Stimulated activated naive CD4-positive, alpha-beta T cell treated with Interleukin-2 at 50 U/mL for 16 hours (primary cell): ENCODE data around the gene MX1.
"Not testable (repeated sequence)": the region's sequence is repeated elsewhere in the genome, so short reads cannot be mapped to it uniquely, and the experiment has no call there.

Source experiments
- DNase-seq: peaks from one replicate; lab custom pipeline; 2025; lab: John Stamatoyannopoulos, UW

The MX1 gene

GRCh38 chr21:41407541-41408460 is 18.2 kb upstream of the MX1 start:
- no peak for DNase-seq

GRCh38 chr21:41410361-41410760 is 15.7 kb upstream of the MX1 start:
- DNase-seq, result no peak

DNA sequence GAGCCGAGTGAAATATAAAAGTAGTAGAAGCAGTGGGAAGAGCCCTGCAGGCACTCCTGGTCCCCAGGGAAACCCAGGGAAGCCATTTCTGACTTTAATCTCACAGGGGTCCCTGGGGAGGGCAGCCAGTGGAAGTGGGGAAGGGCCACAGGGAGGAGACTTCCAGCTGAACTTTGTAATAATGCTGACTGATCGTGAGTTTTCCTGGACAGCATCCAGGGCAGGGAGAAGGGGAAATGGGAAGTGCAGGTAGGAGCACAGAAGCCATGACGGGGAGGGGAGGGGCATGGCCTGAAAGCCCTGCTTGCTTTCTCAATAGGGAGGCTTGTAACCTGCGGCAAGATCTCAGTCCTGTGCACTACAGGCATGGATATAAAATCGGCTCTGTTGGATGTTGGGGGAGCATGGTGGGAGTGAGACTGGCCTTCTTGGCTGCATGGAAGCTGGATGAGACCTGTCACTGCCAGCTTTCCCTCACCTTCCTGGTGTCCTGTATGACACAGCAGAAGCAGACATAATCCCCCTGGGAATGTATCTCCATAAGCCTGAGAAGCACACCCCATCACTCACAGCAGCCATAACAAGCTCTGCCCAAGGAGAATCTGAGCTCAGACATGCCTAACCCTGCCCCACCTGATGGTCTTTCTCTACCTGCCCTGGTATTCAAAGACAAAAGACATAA is 15.1 kb upstream of the MX1 start:
- no peak for DNase-seq

- DNase-seq, result no peak
Observed at GRCh38 chr21:41411449-41412089, 14.5 kb upstream of the MX1 start.

DNA sequence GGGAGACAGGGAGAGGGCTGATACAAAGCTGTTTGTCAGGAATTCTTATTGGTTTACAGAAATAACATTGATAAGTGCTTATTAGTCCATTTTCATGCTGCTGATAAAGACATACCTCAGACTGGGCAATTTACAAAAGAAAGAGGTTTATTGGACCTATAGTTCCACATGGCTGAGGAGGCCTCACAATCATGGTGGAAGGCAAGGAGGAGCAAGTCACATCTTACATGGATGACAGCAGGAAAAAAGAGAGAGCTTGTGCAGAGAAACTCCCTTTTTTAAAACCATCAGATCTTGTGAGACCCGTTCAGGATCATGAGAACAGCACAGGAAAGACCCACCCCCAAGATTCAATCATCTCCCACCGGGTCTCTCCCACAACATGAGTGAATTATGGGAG is 8.5 kb upstream of the MX1 start:
- not testable (repeated sequence) for DNase-seq

DNA sequence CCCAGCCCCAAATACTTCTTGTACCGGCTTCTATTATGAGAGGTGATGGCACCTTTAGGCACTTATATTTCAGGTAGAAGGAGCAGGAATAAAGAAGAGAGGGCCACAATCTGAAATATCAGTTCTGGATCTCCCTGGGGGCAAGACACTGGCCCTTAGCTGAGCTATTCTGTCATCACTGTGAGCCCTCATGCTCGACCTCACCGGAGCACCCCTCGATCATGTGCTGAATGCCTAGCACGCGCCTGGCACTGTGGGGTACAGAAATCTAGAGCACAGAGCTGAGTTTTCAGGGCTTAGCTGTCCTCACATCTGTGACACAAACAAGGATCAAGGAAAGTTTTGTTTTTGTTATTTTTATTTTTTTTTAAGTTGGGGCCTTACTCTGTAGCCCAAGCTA is 7.6 kb upstream of the MX1 start:
- DNase-seq, result no peak

DNA sequence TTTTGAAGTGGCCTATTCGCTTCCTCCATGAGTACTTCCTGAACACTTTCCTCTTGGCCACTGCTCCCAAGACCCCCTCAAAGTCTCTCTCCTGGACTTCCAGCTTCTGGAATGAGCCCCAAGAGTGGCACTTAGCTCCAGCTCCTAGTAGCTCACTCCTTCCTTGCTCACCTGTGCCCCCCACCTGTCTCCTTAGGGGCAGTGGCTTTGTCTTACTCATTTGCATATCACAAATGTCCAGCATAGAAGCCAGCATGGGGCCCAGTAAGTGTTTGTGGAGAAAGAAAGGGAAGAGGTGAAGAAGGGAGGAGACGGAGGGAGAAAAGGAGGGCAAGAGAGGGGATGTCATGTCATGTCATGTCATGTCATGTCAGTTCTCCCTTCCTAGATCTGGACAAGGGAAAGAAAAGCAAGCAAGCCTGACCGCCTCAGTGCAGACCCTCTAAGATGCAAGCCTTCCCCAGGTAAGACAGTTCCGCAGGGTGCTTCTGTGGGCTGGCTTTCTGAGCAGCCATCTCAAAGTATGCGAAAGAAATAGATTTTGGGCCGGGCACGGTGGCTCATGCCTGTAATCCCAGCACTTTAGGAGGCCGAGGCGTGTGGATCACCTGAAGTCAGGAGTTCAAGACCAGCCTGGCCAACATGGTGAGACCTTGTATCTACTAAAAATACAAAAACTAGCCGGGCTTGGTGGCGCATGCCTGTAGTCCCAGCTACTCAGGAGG is 6.9 kb upstream of the MX1 start:
- no peak for DNase-seq

DNA sequence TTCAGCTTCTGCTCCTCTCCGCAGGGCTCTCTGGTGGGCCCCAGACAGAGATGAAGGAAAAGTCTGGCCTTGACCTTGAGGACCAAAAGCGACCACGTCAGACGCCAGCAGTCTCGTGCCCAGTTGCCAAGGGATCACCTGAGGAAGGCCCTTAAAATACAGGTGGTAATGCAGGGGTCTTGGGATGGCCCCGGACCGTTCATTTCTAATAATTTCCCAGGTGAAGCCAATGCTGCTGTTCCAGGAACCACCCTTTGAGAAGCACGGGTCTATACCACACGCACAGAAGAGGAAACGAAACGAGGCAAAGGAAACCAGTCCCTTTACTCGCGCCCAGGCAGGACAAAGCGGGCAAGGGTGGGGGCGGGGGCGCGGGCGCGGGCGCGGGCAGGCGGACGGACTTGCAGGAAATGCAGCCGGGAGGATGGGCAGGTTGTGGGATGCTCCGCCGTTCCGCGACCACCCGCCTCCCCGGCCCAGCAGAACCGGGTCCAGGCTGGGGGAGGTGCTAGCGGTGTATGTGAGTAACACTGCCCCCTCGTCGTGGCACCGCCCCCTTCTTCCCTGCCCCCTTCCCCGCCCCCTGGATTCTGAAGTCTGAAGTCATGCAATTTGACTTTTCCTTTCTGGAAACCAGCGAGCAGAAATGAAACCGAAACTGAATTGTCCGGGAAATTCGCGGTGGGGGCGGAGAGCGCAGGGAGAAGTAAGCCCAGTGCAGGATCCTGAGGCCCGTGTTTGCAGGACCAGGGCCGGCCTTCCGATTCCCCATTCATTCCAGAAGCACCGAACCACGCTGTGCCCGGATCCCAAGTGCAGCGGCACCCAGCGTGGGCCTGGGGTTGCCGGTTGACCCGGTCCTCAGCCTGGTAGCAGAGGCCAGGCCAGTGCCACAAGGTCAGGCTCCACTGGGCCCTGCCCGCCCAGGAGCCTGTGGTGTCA is 5.8 kb upstream of the MX1 start:
- peak; percentile 55 for DNase-seq

DNA sequence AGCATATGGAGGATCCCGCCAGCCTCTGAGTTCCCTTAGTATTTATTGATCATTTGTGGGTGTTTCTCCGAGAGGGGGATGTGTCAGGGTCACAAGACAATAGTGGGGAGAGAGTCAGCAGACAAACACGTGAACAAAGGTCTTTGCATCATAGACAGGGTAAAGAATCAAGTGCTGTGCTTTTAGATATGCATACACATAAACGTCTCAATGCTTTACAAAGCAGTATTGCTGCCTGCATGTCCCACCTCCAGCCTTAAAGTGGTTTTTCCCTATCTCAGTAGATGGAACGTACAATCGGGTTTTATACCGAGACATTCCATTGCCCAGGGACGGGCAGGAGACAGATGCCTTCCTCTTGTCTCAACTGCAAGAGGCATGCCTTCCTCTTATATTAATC is 5.0 kb upstream of the MX1 start:
- not testable (repeated sequence) for DNase-seq

DNA sequence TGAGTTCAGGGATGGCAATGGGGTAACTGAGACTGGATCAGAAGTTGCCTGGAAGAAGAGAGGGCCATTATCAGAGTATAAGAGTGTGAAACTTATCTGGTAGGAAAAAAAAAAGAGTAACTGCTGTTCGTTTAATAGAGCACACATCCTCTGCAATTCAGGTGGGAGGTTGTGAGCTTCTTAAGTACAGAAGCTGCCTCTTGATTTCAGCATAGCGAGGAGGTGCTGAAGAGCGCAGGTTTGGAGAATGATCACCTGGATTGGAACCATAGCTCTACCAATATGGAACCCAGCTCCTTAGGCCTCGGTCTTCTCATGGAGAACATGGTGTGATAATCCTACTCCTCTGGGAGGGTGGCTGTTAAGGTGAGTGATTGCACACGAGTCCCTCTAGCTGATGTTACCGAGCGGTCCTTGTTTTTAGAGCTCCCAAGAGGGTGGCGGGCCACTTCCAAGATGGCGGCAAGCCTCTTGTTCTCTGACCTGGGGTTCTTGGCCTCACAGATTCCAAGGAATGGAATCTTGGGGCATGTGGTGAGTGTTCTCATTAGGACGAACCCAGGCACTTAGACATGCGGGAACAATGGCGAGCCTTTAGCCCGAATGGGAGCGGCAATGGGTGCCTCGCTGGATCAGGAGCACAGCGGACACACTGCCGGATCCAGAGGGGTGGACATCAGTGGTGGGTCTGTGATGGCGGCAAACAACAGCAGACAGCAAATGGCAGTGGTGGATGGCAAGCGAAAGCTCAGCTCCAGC is 3.3 kb upstream of the MX1 start:
- DNase-seq, result no peak

- DNase-seq, result not testable (repeated sequence)
Observed at GRCh38 chr21:41423305-41423636, 2.8 kb upstream of the MX1 start.

- no peak for DNase-seq
Observed at GRCh38 chr21:41425588-41425953, 468 bp upstream of the MX1 start.

- no peak for DNase-seq
Observed at GRCh38 chr21:41426676-41427404, 801 bp downstream of the MX1 start.

DNA sequence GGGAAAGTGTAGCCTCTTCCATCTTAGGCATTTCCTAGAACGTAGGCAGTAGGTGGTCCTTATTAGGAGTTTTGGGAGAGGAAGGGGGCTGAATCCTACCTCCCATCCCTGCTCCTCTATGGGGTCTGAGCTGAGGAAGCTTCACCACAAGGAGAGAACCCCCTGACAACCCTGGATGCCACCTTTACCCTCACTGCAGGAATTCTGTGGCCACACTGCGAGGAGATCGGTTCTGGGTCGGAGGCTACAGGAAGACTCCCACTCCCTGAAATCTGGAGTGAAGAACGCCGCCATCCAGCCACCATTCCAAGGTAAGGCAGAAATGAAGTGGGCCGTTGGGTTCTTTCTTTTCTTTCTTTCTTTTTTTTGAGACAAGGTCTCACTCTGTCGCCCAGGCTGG is 1.5 kb downstream of the MX1 start:
- no peak for DNase-seq

DNA sequence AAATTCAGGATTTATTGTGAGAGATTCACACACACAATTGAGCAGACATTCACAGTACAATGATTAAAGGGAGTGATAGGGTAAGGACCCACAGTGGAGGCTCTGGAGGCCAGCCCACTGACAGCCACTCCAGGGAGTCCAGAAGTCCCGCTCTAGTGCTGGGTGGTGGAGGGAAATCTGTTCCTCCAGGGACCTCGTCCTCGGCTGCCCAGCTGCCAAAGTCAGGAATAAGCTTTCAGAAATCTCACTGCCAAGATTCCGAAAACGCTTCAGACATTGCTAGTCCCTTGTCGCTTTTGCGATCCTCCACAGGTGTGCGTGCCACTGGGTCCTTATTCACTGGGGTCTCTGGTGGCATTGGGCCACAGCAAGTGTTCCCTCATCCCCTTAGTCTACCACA is 2.3 kb downstream of the MX1 start:
- no peak for DNase-seq

- no peak for DNase-seq
Observed at GRCh38 chr21:41428847-41429246, 2.8 kb downstream of the MX1 start.

DNA sequence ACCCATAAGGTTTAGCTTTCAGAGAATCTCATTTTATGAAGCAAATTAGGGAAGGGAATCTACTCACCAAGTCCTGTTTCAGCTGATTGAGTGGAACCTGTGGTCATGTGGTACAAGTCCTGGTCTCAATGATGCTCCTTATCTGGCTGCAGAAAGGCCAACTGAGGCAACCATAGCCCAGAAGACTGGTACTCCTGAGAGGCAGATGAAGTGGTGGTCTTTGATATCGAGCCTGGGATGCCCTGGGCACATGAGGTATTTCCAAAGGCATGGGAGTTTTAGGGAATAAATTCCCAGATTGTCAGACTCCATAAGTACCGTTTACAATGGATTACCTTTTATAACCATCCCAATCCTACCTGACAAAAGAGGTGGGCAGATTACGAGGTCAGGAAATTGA is 3.3 kb downstream of the MX1 start:
- DNase-seq, result no peak

DNA sequence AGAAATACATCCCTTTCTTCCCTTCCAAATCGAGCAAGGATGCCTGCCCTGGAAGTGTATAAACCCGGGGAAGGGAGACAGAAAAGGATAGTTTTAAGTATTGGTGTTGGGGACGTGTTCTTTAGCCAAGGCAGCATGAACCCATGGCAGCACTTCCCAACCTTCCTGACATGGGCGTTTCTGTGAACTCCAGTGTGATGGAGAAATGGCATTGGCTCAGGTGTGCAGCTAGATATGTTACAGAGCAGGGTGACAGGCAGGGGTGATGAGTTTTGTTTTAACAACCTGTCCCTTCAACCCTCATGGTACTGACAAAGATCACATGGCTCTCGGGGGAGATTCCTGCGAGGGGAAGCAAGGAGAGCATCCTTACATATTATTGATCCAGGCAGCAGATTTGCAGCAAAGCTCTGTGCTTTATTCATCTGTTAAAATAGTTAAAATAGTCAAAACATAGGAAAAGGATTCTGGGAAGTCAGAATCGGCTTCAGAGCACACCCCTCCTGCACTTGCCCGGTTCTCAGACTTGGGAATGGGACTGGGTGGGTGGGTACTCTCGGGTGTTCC is 4.0 kb downstream of the MX1 start:
- no peak for DNase-seq

DNA sequence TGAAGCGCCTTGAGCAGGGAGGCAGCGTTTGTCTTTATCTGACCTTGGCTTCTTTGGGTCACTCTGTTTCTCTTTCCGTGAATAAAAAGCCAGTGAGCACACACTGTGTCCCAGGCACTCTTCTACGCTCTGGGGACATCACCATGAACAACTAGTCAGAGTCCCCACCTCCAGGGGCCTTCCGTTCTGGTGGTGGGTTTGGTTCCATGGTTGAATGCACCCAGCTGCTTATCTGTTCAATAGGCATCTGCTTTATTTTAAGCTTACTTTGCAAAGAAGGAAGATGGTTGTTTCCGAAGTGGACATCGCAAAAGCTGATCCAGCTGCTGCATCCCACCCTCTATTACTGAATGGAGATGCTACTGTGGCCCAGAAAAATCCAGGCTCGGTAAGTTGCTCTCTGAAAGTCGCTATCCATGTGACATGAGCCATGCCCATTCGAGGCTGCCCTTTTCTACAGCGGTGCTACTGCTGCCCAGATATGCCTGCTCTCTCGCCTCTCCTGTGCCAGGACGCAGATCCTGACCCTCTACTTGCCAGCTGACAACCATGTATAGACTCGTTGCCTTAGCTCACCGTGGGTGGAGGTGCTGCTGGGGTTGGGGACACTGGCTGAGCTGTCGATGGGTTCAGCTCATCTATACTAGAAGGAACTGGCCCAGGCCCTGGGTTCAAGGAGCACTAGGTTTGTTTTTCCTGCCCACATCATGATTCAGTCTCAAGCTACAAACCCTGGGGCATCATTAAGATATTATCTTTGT is 5.9 kb downstream of the MX1 start:
- DNase-seq, result no peak
